Heart left ventricle (tissue), 13 donors: ENCODE data around the gene CLTC.

ENCODE experiments used
- CTCF ChIP-seq, 12 donors: fragments of 200-600 bp; sonication (generic) in 4 of 12; IDR thresholded peaks; one replicate each; pipeline versions ENCODE4 v1.5.0 to v1.8.0; 2018 to 2022; ENCODE audit warnings: antibody characterized with exemption in 12 of 12, mild to moderate bottlenecking in 5 of 12
- POLR2A ChIP-seq, 2 donors: fragments of 450-650 bp; IDR thresholded peaks; one replicate each; pipeline ENCODE4 v1.6.1; 2017; ENCODE audit warnings: antibody characterized with exemption in 2 of 2, mild to moderate bottlenecking in 2 of 2, moderate library complexity in 2 of 2
- donor health status: ischemic (EF 13 %, LVEDD 7.1; RV severe dilation, severe dysfunction).
- donor health status: DM: no; HTN: yes; CAD: no.
- donor health status: DM: no; HTN: no; CAD: no.
- donor health status: ischemic (EF 25% LVEDD 6.9; RV normal size, moderate dysfunction).
- donor health status: ischemic (EF 25% LVEDD 5.7; RV mildly dilated, moderate dysfunction).
- donor health status: ischemic (EF 35%, LVEDD 5.7; RV mildly dilated, moderate dysfunction).
- donor health status: nonischemic (EF 11% LVEDD 7.7; RV severe dilation, severe dysfunction).
- donor health status: DM: yes; HTN: yes; CAD: no.
- donor health status: PGD.
- donor health status: ischemic (EF 29% LVEDD 5.4; RV normal size, mild dysfunction).
- donor health status: nonischemic (EF 23%, LVEDD 6.1; RV moderate dilation, normal function).

GRCh38 chr17:59637611-59638310 is 18.1 kb downstream of the CLTC start:
- TF ChIP-seq CTCF (IDR thresholded peaks at IDR 0.05) (no peak), POLR2A (IDR thresholded peaks at IDR 0.05) (no peak)
